ENCODE measurements around the gene NFATC3.

NFATC3 gene

DNA sequence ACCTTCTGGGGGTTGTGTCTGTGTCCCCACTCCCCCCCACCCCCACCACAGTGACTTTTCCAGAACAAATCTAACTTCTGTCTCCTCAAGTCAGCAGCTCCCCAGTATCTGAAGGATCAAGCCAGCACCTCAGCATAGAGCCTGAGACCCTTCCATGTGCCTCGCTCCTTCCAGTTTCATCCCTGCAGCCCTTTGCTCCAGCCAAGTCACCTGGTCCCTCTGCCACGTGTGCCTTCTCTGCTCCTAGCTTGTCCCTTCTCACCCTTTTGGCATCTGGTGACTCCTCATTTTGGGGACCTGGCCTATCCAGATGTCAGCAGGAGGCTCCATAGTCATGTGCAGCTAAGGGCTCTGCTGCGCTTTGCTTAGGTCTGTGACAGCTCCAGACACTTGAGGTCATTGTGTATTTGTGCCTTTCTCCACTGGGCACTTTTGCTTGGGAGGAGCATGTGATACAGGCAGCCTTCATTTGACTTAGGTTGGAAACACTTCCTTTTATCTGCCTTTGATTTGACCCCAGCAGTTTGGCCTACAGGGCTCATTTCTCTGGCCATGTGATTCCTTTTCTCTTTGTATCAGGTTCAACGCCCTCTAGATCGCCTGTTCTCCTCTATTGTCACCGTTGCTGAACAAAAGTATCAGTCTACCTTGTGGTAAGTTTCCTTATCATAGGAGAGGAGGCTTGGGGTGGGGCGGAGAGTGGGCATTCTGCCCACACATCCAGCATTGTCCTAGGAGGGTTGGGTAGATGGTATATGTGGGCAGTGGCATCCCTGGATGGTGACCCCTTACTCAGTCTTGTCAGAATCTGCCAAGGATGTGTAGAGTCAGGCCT is 7.1 kb upstream of the NFATC3 start:
- TF ChIP-seq CTCF (conservative IDR thresholded peaks at IDR 0.05; ENCODE audit: control insufficient read depth, insufficient read depth, low read depth, low read length): no peak
- H3K4me3 ChIP-seq (ENCODE audit: control insufficient read depth, low read depth, low read length): no peak overlapping the region
- no peak for DNase-seq (ENCODE audit: low read depth)

DNA sequence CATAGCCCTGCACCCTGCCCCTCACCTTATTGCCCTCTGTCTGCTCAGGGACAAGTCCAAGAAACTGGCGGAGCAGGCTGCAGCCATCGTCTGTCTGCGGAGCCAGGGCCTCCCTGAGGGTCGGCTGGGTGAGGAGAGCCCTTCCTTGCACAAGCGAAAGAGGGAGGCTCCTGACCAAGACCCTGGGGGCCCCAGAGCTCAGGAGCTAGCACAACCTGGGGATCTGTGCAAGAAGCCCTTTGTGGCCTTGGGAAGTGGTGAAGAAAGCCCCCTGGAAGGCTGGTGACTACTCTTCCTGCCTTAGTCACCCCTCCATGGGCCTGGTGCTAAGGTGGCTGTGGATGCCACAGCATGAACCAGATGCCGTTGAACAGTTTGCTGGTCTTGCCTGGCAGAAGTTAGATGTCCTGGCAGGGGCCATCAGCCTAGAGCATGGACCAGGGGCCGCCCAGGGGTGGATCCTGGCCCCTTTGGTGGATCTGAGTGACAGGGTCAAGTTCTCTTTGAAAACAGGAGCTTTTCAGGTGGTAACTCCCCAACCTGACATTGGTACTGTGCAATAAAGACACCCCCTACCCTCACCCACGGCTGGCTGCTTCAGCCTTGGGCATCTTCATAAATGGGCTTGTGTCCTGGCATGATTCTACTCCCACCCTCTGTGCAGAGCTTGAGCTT is 6.3 kb upstream of the NFATC3 start:
- no peak overlapping the region for H3K4me3 ChIP-seq (ENCODE audit: control insufficient read depth, low read depth, low read length)
- no peak for DNase-seq (ENCODE audit: low read depth)
- no peak for TF ChIP-seq CTCF (conservative IDR thresholded peaks at IDR 0.05; ENCODE audit: control insufficient read depth, insufficient read depth, low read depth, low read length)

DNA sequence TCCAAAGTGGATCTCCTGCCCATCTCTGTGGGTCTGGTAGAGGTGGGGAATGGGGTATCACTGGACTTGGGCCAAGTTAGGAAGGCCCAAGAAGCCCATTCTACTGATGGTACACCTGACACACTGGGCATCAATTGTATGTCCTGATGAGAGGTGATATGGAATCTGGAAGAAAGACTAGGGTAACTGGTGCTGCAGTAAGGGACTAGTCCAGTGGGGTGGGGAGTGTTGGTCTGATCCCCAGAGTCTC is 5.9 kb upstream of the NFATC3 start:
- DNase-seq (ENCODE audit: low read depth): no peak
- no peak overlapping the region for H3K4me3 ChIP-seq (ENCODE audit: control insufficient read depth, low read depth, low read length)
- no peak for TF ChIP-seq CTCF (conservative IDR thresholded peaks at IDR 0.05; ENCODE audit: control insufficient read depth, insufficient read depth, low read depth, low read length)

DNA sequence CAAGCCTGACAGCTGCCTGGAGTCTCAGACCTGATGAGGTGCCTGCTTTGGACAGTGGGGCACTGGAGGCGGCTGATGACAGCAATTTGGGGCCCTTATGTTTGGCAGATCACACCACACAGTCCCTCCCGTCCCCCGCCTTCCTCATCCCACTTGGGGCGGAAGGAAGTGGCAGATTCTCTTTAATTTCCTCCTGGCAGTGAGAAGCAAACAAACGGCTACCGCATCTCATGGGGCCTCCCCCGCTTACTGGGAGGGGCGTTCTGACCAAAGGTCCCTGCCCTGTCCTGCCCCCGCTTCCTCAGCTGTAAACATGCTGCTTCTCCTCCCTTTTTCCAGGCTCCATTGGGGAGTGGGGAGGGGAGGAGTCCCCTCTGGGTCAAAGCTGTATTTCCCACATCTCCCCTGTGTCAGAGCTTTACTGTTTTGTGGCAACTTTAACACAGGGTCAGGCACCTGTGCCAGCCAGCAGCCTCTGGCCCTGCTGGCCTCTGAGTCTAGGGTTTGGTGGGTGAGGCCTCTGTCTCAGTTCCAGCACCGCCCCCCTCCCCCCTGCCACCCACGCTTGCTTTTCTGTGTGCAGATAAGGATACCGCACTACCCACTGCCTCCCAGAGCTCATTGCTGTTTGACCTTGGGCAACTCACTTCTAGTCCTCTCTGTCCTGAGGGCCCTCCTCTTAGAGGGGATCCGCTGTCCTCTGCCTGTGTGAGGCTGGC is 5.4 kb upstream of the NFATC3 start:
- DNase-seq (ENCODE audit: low read depth): peak; percentile 68
- H3K4me3 ChIP-seq (ENCODE audit: control insufficient read depth, low read depth, low read length): no peak overlapping the region
- TF ChIP-seq CTCF (conservative IDR thresholded peaks at IDR 0.05; ENCODE audit: control insufficient read depth, insufficient read depth, low read depth, low read length): no peak

- no peak for DNase-seq (ENCODE audit: low read depth)
- no peak overlapping the region for H3K4me3 ChIP-seq (ENCODE audit: control insufficient read depth, low read depth, low read length)
- no peak for TF ChIP-seq CTCF (conservative IDR thresholded peaks at IDR 0.05; ENCODE audit: control insufficient read depth, insufficient read depth, low read depth, low read length)
Observed at GRCh38 chr16:68081861-68082628, 3.1 kb upstream of the NFATC3 start.

- no peak for TF ChIP-seq CTCF (conservative IDR thresholded peaks at IDR 0.05; ENCODE audit: control insufficient read depth, insufficient read depth, low read depth, low read length)
- no peak for DNase-seq (ENCODE audit: low read depth)
- no peak overlapping the region for H3K4me3 ChIP-seq (ENCODE audit: control insufficient read depth, low read depth, low read length)
Observed at GRCh38 chr16:68082629-68083238, 2.4 kb upstream of the NFATC3 start.

Measured in fibroblast of mammary gland (primary cell).